ENCODE results near the gene MCOLN3.

GRCh38 chr1:85022700-85023099, 25.6 kb downstream of the MCOLN3 start:
- no peak for TF ChIP-seq CTCF (IDR thresholded peaks at IDR 0.05)
- no peak for TF ChIP-seq POLR2A (IDR thresholded peaks at IDR 0.05)

Data from breast epithelium (tissue), 3 donors.